ENCODE results near the gene SH3BP4.

DNA sequence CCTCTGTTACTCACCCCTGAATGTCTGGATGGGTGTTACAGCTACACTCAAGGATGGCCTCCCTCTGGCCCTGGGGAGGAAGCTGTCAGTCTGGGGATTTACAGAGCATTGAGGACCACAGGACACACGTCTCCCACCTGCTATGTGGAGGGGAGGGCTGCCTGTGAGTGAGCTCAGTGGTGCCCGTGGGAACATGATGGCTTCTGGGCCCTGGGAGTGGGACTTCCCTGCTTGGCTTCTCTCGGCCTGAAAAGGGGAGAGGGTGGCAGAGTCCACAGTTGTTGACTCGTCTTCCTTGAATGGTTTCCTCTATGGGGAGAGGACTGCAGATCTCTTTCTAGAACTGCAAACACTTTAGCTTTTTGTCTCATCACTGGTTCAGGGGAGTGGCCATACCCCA is 79.1 kb downstream of the SH3BP4 start:
- TF ChIP-seq TAF1 (IDR thresholded peaks at IDR 0.05; ENCODE audit: low read depth, low read length) (no peak), POLR2A (IDR thresholded peaks at IDR 0.05; ENCODE audit: low read depth, low read length) (no peak), POLR2AphosphoS5 (IDR thresholded peaks at IDR 0.05; ENCODE audit: low read depth, low read length) (no peak), SPI1 (IDR thresholded peaks at IDR 0.05; ENCODE audit: low read depth, low read length) (no peak)
